Hindlimb muscle (tissue), 1 donor: ENCODE measurements around the gene C10orf120. TPM values are rescaled to one million over a fixed set of nuclear protein-coding genes. Genes with fewer than 3 reads are reported as not detected.

Source experiments
- DNase-seq: peaks from one replicate; pipeline ENCODE4 v3.0.0-alpha.2; 2013
- polyA plus RNA-seq: library from polyadenylated mRNA; unstranded; fragments of 120-200 nt; gene quantifications from one replicate; pipeline ENCODE4 v1.2.1, GENCODE V29; 2013; ENCODE audit not compliant: insufficient read length

The C10orf120 gene
- polyA plus RNA-seq: not detected

DNA sequence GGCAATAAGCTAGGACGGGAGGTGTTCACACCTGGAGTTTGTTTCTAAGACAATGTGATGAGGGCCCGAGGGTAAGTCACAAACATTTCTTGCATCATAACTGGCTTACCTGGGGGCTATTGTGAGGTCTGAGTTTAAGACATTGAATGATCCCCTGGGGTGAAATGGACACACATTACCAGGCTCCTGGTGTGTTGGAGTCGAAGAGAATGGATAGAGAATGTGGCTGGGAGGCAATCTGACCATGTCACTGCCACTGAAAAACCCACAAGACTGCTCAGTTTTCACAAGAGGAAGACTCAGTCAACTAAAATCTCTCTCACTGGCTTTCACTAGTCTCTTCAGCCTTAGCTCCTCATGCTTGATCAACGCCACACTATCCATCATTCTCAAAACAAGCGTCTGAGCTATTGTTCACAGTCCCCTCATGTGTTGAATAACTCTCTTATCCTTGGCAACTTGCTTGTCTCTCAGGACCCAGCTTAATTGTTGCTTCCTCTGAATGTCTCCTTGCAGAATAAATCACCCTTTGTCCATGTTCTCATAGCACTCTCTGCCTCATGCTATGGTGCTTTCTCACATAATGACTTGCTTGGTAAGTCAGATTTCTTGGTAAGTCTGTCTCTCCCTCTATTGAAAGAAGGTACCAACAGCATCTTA, at the start of gene C10orf120:
Gene C10orf120, minus strand, starts transcription at position 51 of the 660 bp plus-strand sequence. CDS start 56 bp downstream, outside the sequence.
- no peak for DNase-seq

- DNase-seq: no peak
These were observed 48.9 kb upstream of the C10orf120 start for GRCh38 chr10:122748496-122748895.

GRCh38 chr10:122746408-122746807, 46.8 kb upstream of the C10orf120 start:
- DNase-seq: no peak

DNA sequence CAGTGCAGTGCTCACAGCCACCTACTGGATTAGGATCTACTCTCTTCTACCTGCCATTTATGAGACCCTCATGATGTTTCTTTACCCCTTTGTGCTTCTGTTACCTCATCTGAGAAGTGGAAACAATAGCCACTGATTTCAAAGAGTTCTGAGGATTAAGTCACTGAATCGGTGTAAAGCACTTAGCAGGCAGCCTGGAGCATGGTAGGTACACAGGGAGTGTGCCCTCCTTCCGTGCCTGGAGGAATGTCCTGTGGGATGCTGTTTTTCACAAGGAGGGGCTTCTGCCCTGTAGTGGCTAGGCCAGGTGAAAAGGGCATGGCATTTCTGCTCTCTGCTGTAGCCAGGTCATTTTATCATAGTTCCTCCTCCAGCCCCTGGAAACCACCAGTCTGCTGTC, 44.6 kb upstream of the C10orf120 start:
- no peak for DNase-seq

GRCh38 chr10:122740640-122741039, 41.0 kb upstream of the C10orf120 start:
- no peak for DNase-seq

GRCh38 chr10:122738031-122738430, 38.4 kb upstream of the C10orf120 start:
- no peak for DNase-seq

DNA sequence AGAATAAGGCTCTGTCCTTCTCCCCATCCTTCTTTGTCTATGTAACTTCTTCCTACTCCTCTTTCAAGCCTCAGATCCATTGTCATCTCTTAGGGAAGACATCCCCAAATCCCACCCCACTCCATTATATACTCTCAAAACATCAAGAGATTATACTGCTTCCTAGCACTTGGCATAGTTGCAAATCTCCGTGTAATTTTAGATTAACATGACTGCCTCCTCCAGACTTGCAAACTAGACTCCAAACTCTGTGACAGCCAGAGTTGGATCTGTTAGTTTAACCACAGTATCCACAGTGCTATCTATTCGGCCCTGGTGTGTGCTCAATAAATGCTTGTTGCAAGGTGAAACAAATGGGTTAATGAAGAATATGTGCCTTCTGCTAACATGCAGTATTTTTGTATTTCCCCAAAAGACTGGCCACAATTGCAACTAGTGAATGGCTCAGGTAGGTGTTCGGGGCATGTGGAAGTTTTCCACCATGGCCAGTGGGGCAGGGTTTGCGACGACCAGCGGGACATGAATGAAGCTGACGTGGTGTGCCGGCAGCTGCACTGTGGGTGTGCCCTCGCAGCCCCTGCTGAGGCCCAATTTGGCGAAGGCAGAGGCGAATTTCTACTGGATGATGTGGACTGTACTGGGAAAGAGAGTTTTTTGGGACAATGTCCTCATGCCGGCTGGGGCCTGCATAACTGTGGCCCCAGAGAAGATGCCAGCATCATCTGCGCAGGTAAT, 34.5 kb upstream of the C10orf120 start:
- no peak for DNase-seq

- no peak for DNase-seq
These were observed 33.8 kb upstream of the C10orf120 start for GRCh38 chr10:122733443-122733842.

GRCh38 chr10:122730238-122730637, 30.6 kb upstream of the C10orf120 start:
- DNase-seq: no peak

DNA sequence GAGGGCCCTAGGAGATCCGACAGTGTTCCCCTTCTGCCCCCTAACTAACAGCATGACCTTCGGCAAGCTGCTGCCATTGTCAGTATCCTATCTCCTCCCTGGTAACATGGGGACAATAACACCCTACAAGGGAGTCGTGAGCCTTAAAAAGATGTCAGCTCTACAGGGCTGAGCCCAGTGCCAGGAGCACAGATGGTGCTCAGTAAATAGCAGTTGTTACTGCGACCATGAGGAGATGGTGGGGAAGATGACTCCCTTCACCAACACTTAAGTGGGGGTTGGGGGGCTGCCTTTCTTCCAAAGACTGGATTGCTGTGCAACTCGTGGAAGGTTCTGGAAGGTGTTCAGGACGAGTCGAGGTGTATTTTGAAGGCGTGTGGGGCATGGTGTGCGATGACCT, 29.5 kb upstream of the C10orf120 start:
- DNase-seq: no peak

DNA sequence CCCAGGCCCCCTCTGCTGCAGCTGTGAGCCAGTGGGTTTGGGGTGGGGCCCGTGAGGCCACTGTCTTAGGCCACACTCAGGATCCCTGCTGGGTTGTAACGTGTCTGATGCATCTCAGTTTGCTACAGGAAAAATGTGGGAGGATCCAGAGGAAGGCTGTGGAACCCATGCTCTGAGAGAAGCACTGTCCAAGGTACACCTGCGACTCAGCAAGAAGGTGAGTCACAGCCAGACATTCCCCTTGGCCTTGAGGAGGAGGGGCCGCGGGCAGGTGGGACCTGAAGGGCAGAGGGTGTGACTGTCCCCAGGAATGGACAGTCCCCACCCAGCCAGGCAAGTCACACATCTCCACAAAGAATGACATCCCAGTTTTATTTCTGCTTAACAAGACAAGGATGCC, 27.8 kb upstream of the C10orf120 start:
- no peak for DNase-seq

- DNase-seq: no peak
These were observed 26.1 kb upstream of the C10orf120 start for GRCh38 chr10:122725768-122726167.

GRCh38 chr10:122725006-122725405, 25.4 kb upstream of the C10orf120 start:
- DNase-seq: no peak

DNA sequence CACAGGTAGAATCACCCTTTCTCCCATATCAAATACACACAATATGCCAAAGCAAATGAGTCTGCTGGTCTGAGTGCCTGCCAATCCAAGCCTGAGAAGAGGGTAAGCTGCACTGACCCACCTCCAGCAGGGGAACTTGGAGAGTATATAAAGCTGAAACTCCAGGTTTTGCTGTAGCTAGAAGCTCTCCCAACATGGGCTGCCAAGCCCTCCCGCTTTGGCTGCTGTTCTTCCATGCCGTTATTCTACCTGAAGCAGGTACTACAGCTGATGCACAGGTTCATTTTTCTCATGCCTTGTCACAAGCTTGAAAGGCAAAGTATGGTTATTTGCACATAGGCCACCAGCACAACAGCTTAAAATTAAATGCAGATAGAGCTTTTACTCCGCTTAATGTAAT, 21.5 kb upstream of the C10orf120 start:
- DNase-seq: no peak

- no peak for DNase-seq
These were observed 16.4 kb upstream of the C10orf120 start for GRCh38 chr10:122716025-122716424.

DNA sequence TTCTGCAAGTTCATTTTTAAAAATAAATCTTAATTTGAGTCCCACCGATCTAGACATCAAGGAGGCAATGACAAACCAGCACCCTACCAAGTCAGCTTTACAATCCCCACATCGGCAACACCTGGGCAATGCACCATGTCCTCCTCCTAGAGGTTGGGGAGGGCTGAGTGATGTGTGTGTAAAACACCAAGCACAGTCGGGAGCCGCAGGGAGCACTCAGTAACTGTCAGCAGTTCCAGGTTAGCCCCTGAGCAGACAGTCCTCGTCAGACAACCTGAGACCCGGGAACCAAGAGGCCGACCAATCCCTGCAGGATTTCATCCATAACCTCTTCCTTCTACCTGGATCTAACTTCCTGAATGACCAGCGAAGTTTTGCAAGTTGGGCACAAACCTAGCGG, 15.9 kb upstream of the C10orf120 start:
- no peak for DNase-seq

- DNase-seq: no peak
These were observed 13.6 kb upstream of the C10orf120 start for GRCh38 chr10:122713091-122713885.

GRCh38 chr10:122710576-122710975, 10.9 kb upstream of the C10orf120 start:
- no peak for DNase-seq

DNA sequence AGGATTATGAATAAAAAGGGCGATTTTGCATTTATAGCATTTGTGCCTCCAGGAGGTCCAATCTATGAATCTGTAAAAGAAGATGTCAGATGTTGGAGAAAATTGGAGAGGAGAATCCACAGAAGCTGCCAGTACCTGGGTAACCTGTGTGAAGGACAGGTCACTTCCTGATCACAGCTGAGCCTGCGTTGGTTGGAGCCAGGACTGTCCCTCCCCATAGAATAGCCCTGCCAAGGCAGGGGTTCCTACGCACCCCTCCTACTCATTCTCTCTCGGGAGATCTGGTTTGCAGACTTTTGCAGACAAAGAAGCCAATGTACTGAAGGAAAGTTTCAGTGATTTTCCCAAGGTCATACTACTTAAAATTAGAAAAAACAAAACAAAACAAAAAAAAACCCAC, 10.3 kb upstream of the C10orf120 start:
- no peak for DNase-seq

- DNase-seq: no peak
These were observed 7.9 kb upstream of the C10orf120 start for GRCh38 chr10:122707535-122707934.

DNA sequence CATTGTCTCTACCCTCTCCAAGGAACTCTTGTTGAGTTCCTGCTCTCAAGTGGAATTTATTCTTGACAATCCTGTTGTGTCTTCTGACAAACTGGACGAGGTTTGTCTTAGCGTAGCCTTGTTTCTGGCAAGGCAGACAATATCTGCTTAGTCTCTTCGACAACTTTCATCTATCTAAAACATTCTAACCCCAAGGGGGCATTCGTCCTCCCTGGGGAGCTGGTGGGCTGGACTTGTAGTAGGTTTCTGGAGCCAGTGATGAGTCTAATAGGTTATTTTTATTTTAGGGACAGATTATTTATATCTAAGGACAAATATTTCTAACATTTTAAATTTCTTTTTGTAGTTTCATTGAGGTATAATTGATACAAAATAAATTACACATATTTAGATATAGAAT, 7.3 kb upstream of the C10orf120 start:
- DNase-seq: no peak

DNA sequence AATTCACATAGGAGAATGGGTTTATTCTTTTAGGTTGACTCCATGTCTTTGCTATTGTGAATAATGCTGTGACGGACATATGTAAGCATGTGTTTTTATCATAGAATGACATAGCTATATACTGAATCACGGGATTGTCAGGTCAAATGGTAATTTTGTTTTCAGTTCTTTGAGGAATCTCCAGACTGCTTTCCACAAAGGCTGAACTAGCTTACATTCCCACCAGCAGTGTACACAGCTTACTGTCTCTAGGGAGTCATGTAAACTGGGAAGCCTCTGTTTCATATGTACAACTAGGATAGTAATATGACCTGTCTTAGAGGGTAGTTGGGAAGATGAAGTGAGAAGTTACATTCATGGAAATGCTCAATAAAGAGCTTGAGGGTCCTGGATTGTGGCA, 6.8 kb upstream of the C10orf120 start:
- DNase-seq: no peak
